Glutamatergic neuron (in vitro differentiated cells): Measurements from ENCODE around the gene IPPK. TPM values are rescaled to one million over a fixed set of nuclear protein-coding genes. Genes with fewer than 3 reads are reported as not detected.

ENCODE experiments used
- DNase-seq: peaks from one replicate; pipeline ENCODE4 v3.0.0; 2022
- H3K27ac Mint-ChIP-seq: one replicate; pipeline ENCODE4 v1.8.0; 2020; ENCODE audit warnings: mild to moderate bottlenecking, mixed read lengths, inconsistent platforms; ENCODE audit not compliant: unreplicated experiment
- H3K27me3 Mint-ChIP-seq: one replicate; pipeline ENCODE4 v1.8.0; 2020; ENCODE audit warnings: mild to moderate bottlenecking, moderate library complexity, mixed read lengths, inconsistent platforms; ENCODE audit not compliant: unreplicated experiment
- H3K36me3 Mint-ChIP-seq: one replicate; pipeline ENCODE4 v1.8.0; 2020; ENCODE audit warnings: mild to moderate bottlenecking, mixed read lengths, inconsistent platforms; ENCODE audit not compliant: unreplicated experiment
- H3K4me1 Mint-ChIP-seq: one replicate; pipeline ENCODE4 v1.8.0; 2020; ENCODE audit warnings: mild to moderate bottlenecking, low read depth, mixed read lengths, inconsistent platforms; ENCODE audit not compliant: unreplicated experiment
- H3K4me3 Mint-ChIP-seq: one replicate; pipeline ENCODE4 v1.8.0; 2020; ENCODE audit warnings: mild to moderate bottlenecking, mixed read lengths, inconsistent platforms; ENCODE audit not compliant: unreplicated experiment
- H3K9me3 Mint-ChIP-seq: one replicate; pipeline ENCODE4 v1.8.0; 2020; ENCODE audit warnings: mild to moderate bottlenecking, moderate library complexity, mixed read lengths, inconsistent platforms; ENCODE audit not compliant: unreplicated experiment
- CTCF ChIP-seq: fragments of 200-600 bp; sonication (generic); IDR thresholded peaks from one replicate; pipeline ENCODE4 v1.5.0; 2021; ENCODE audit not compliant: partially characterized antibody, unreplicated experiment
- long read RNA-seq: library from polyadenylated mRNA; unstranded; transcript quantifications from one replicate; pipeline ENCODE4 v2.0.0, GENCODE V29; 2020; ENCODE audit not compliant: unreplicated experiment
- total RNA-seq: library from RNA; stranded (reverse); fragmentation: NEBNext Ultra II Directional; extraction: Animal tissue kit (Norgen Biotek cat#: 25700); gene quantifications from one replicate; pipeline ENCODE4 v1.2.1, GENCODE V29; 2021; ENCODE audit not compliant: unreplicated experiment

The IPPK gene
- 7.0 TPM for total RNA-seq
- long read RNA-seq, full-length matches to known transcripts = 3 of 6 reads
- long read RNA-seq, partial matches to known transcripts = 1 of 6 reads
- long read RNA-seq, other reads (novel, unspliced or antisense) = 2 of 6 reads

- DNase-seq = peak; percentile 96
- peaks cover 2% of the 10 kb centered on the region for H3K4me1 Mint-ChIP-seq
- peak within 1 kb of the TSS; percentile 96 for H3K4me3 Mint-ChIP-seq
- H3K9me3 Mint-ChIP-seq = peaks cover 3% of the 10 kb centered on the region
- peak within 1 kb of the TSS; percentile 64 for H3K27ac Mint-ChIP-seq
- TF ChIP-seq CTCF = no peak
- no peaks in the 10 kb centered on the region for H3K27me3 Mint-ChIP-seq
- H3K36me3 Mint-ChIP-seq = no peaks in the 10 kb centered on the region
These were observed at the start of gene IPPK for GRCh38 chr9:92669890-92670708. Gene IPPK (minus strand): TSS chr9:92670131. CDS start chr9:92669988, 143 bp downstream.

GRCh38 chr9:92719028-92719647 lies 49.2 kb upstream of the IPPK start:
- H3K4me1 Mint-ChIP-seq = peaks cover 17% of the 10 kb centered on the region

GRCh38 chr9:92718086-92719001 lies 48.4 kb upstream of the IPPK start:
- H3K27me3 Mint-ChIP-seq = peaks cover 3% of the 10 kb centered on the region
- H3K27ac Mint-ChIP-seq = peak overlapping the region; percentile 55
- H3K4me1 Mint-ChIP-seq = peaks cover 11% of the 10 kb centered on the region
- DNase-seq = no peak
- H3K9me3 Mint-ChIP-seq = peaks cover 2% of the 10 kb centered on the region
- no peak for TF ChIP-seq CTCF
- no peak overlapping the region for H3K4me3 Mint-ChIP-seq
- H3K36me3 Mint-ChIP-seq = peaks cover 5% of the 10 kb centered on the region

More at GRCh38 chr9:92719028-92719647, 49.2 kb upstream of the IPPK start:
- peaks cover 6% of the 10 kb centered on the region for H3K36me3 Mint-ChIP-seq
- no peak for TF ChIP-seq CTCF
- no peak overlapping the region for H3K27ac Mint-ChIP-seq
- no peak for DNase-seq
- H3K4me3 Mint-ChIP-seq = no peak overlapping the region
- peaks cover 7% of the 10 kb centered on the region for H3K27me3 Mint-ChIP-seq
- peaks cover 2% of the 10 kb centered on the region for H3K9me3 Mint-ChIP-seq

- Mint-ChIP-seq H3K36me3 (peaks cover 5% of the 10 kb centered on the region), H3K4me1 (peaks cover 7% of the 10 kb centered on the region), H3K27me3 (peaks cover 2% of the 10 kb centered on the region), H3K4me3 (no peak overlapping the region), H3K27ac (peak overlapping the region; percentile 55), H3K9me3 (peaks cover 2% of the 10 kb centered on the region)
- TF ChIP-seq CTCF = no peak
- DNase-seq = no peak
These were observed 47.5 kb upstream of the IPPK start for GRCh38 chr9:92717201-92718085.
